Neural cell (in vitro differentiated cells): ENCODE measurements around the gene FAM3D. TPM values are rescaled to one million over a fixed set of nuclear protein-coding genes. Genes with fewer than 3 reads are reported as not detected.
"Not testable (repeated sequence)": the region's sequence is repeated elsewhere in the genome, so short reads cannot be mapped to it uniquely, and the experiment has no call there.

Source experiments
- H2AFZ ChIP-seq: fragments of 200-600, 300-800 bp; sonication (generic), shearing (Covaris generic); 2 replicates; pipeline ENCODE4 v1.6.0; 2014; ENCODE audit warnings: low read depth, mild to moderate bottlenecking, antibody characterized with exemption, low read length, moderate library complexity
- H3F3A ChIP-seq: fragments of 200-600 bp; shearing (Covaris generic); 2 replicates; pipeline ENCODE4 v1.6.1; 2016; ENCODE audit warnings: mild to moderate bottlenecking, moderate library complexity, mixed read lengths, antibody characterized with exemption, low read length; ENCODE audit not compliant: insufficient read depth, poor library complexity, severe bottlenecking
- H3K27ac ChIP-seq: fragments of 200-600, 300-800 bp; sonication (generic), shearing (Covaris generic); 2 replicates; pipeline ENCODE4 v1.5.1; 2014; ENCODE audit warnings: mild to moderate bottlenecking, low read length, moderate library complexity
- H3K27me3 ChIP-seq: fragments of 300-800, 200-600 bp; sonication (generic), shearing (Covaris generic); 2 replicates; pipeline ENCODE4 v1.6.0; 2014; ENCODE audit warnings: mild to moderate bottlenecking, low read depth, low read length, moderate library complexity; ENCODE audit not compliant: insufficient read depth
- H3K36me3 ChIP-seq: fragments of 300-800, 200-600 bp; sonication (generic), shearing (Covaris generic); 2 replicates; pipeline ENCODE4 v1.5.1; 2014; ENCODE audit warnings: mild to moderate bottlenecking, antibody characterized with exemption, low read length, moderate library complexity; ENCODE audit not compliant: insufficient read depth
- H3K4me2 ChIP-seq: fragments of 300-800, 200-600 bp; sonication (generic), shearing (Covaris generic); 2 replicates; pipeline ENCODE4 v1.6.0; 2014; ENCODE audit warnings: mild to moderate bottlenecking, low read length
- H3K4me3 ChIP-seq: fragments of 300-800, 200-600 bp; sonication (generic), shearing (Covaris generic); 2 replicates; pipeline ENCODE4 v1.5.1; 2014; ENCODE audit warnings: mild to moderate bottlenecking, low read length, moderate library complexity
- H3K79me2 ChIP-seq: fragments of 200-600 bp; shearing (Covaris generic); replicated peaks from 2 replicates; pipeline ENCODE4 v1.6.0; 2014; ENCODE audit warnings: mild to moderate bottlenecking, low read length, moderate library complexity; ENCODE audit not compliant: insufficient read depth
- H3K9ac ChIP-seq: fragments of 300-800, 200-600 bp; sonication (generic), shearing (Covaris generic); 2 replicates; pipeline ENCODE4 v1.6.1; 2016; ENCODE audit warnings: mild to moderate bottlenecking, low read length, mixed read lengths
- H3K9me2 ChIP-seq: fragments of 200-600 bp; shearing (Covaris generic); 2 replicates; pipeline ENCODE4 v1.6.1; 2016; ENCODE audit warnings: mild to moderate bottlenecking, low read length, mixed read lengths; ENCODE audit not compliant: insufficient read depth
- H3K9me3 ChIP-seq: fragments of 200-600, 300-800 bp; sonication (generic), shearing (Covaris generic); 2 replicates; pipeline ENCODE4 v1.6.1; 2016; ENCODE audit warnings: mild to moderate bottlenecking, mixed run types, low read length, moderate library complexity, mixed read lengths
- H4K20me1 ChIP-seq: fragments of 200-600 bp; shearing (Covaris generic); 2 replicates; pipeline ENCODE4 v1.6.1; 2016; ENCODE audit warnings: mild to moderate bottlenecking, mixed run types; ENCODE audit not compliant: insufficient read depth
- MXI1 ChIP-seq: fragments of 450-650 bp; conservative IDR thresholded peaks from 2 replicates; pipeline ENCODE4 v1.6.1; 2014; ENCODE audit warnings: antibody characterized with exemption, mild to moderate bottlenecking; ENCODE audit not compliant: poor library complexity, severe bottlenecking
- POLR2AphosphoS5 ChIP-seq: IDR thresholded peaks from 2 replicates; pipeline ENCODE4 v1.6.1; 2012
- TAF1 ChIP-seq: IDR thresholded peaks from 2 replicates; pipeline ENCODE4 v1.6.1; 2012; ENCODE audit warnings: low read depth
- polyA plus RNA-seq: library from polyadenylated mRNA; depleted of rRNA; stranded (reverse); fragments of >200 nt; gene quantifications from 2 replicates; pipeline ENCODE4 v1.2.3, GENCODE V29; 2014
- TF ChIP-seq, protein P1 (sequence below): IDR thresholded peaks from 2 replicates; pipeline ENCODE4 v1.6.1; 2012; ENCODE audit warnings: borderline replicate concordance

The FAM3D gene
- polyA plus RNA-seq, 1 donor from 2014 or later, result not detected

DNA sequence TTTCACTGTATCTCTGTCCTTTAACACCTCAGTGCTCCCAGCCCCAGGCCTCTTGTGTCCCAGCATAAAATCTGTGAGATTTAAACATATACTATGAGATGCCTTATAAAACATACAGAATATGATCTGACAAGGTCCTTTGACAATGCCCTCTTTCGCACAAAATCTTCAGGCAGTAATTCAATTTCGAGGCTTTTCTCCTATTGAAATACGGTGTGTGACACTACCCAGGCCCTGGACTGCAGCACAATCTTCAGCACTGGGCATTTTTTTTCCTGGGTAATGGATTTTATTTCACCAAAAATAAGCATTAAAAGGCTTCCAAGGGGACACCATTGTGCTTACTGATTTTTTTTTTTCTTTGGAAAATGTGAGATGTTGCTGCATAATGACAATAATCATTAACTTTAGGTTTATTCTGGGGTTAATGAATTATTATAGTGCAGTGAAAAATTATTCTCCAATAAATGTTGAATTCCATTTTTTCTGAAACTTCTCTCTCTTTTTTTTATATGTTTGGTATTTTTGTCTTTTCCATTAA lies 40.9 kb upstream of the FAM3D start:
- Histone ChIP-seq H3K79me2 (no peaks in the 10 kb centered on the region), H3K4me3 (no peak overlapping the region), H3K9me2 (no peaks in the 10 kb centered on the region), H4K20me1 (no peaks in the 10 kb centered on the region), H3K9me3 (no peaks in the 10 kb centered on the region), H3K36me3 (no peaks in the 10 kb centered on the region), H3K27ac (no peak overlapping the region), H3K9ac (no peak overlapping the region), H3K27me3 (no peaks in the 10 kb centered on the region), H3F3A (no peaks in the 10 kb centered on the region), H2AFZ (no peak overlapping the region), H3K4me2 (no peak overlapping the region)
- TF ChIP-seq, protein P1, sequence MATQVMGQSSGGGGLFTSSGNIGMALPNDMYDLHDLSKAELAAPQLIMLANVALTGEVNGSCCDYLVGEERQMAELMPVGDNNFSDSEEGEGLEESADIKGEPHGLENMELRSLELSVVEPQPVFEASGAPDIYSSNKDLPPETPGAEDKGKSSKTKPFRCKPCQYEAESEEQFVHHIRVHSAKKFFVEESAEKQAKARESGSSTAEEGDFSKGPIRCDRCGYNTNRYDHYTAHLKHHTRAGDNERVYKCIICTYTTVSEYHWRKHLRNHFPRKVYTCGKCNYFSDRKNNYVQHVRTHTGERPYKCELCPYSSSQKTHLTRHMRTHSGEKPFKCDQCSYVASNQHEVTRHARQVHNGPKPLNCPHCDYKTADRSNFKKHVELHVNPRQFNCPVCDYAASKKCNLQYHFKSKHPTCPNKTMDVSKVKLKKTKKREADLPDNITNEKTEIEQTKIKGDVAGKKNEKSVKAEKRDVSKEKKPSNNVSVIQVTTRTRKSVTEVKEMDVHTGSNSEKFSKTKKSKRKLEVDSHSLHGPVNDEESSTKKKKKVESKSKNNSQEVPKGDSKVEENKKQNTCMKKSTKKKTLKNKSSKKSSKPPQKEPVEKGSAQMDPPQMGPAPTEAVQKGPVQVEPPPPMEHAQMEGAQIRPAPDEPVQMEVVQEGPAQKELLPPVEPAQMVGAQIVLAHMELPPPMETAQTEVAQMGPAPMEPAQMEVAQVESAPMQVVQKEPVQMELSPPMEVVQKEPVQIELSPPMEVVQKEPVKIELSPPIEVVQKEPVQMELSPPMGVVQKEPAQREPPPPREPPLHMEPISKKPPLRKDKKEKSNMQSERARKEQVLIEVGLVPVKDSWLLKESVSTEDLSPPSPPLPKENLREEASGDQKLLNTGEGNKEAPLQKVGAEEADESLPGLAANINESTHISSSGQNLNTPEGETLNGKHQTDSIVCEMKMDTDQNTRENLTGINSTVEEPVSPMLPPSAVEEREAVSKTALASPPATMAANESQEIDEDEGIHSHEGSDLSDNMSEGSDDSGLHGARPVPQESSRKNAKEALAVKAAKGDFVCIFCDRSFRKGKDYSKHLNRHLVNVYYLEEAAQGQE, result no peak
- TF ChIP-seq POLR2AphosphoS5, result no peak

DNA sequence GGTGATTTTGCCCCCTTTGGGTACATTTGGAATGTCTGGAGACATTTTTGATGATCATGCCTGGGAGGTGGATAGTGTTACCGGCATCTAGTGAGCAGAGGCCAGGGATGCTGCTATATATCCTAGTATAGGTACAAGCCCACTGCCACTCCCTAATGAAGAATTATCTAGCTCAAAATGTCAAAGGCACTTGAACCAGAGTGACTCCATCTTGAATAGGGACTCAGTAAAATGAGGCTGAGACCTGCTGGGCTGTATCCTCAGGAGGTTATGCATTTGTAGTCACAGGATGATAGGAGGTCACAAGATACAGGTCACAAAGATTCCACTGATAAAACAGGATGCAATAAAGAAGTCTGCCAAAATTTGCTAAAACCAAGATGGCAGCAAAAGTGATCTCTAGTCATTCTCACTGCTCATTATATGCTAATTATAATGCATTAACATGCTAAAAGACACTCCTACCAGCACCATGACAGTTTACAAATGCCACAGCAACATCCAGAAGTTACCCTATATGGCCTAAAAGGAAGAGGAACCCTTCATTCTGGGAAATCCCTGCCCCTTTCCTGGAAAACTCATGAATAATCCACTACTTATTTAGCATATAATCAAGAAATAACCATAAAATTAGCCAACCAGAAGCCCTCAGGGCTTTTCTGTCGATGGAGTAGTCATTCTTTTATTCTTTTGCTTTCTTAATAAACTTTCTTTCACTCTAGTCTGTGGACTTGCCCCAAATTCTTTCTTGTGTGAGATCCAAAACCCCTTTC lies 40.0 kb upstream of the FAM3D start:
- H2AFZ ChIP-seq, result no peak overlapping the region
- H3K9me3 ChIP-seq, result no peaks in the 10 kb centered on the region
- H3K4me2 ChIP-seq, result no peak overlapping the region
- H3K79me2 ChIP-seq, result no peaks in the 10 kb centered on the region
- no peak overlapping the region for H3K9ac ChIP-seq
- H3K27ac ChIP-seq, result no peak overlapping the region
- no peak overlapping the region for H3K4me3 ChIP-seq
- no peaks in the 10 kb centered on the region for H3F3A ChIP-seq
- TF ChIP-seq TAF1 (no peak), POLR2AphosphoS5 (no peak)
- TF ChIP-seq, protein P1, result no peak
- H4K20me1 ChIP-seq, result no peaks in the 10 kb centered on the region
- no peaks in the 10 kb centered on the region for H3K36me3 ChIP-seq
- no peaks in the 10 kb centered on the region for H3K9me2 ChIP-seq
- no peaks in the 10 kb centered on the region for H3K27me3 ChIP-seq

- H3K9me3 ChIP-seq, result no peaks in the 10 kb centered on the region
- H2AFZ ChIP-seq, result no peak overlapping the region
- H3K4me3 ChIP-seq, result no peak overlapping the region
- no peak overlapping the region for H3K9ac ChIP-seq
- TF ChIP-seq MXI1, result no peak
- H3K4me2 ChIP-seq, result no peak overlapping the region
- H3K9me2 ChIP-seq, result no peaks in the 10 kb centered on the region
- H3K27me3 ChIP-seq, result no peaks in the 10 kb centered on the region
- H3K27ac ChIP-seq, result no peak overlapping the region
- H3F3A ChIP-seq, result no peaks in the 10 kb centered on the region
- no peaks in the 10 kb centered on the region for H4K20me1 ChIP-seq
- H3K79me2 ChIP-seq, result no peaks in the 10 kb centered on the region
- no peaks in the 10 kb centered on the region for H3K36me3 ChIP-seq
Measured at GRCh38 chr3:58704745-58705144, 38.2 kb upstream of the FAM3D start.

- H4K20me1 ChIP-seq, H3K9me2 ChIP-seq, H3K36me3 ChIP-seq, H3K4me2 ChIP-seq, H3F3A ChIP-seq, H3K9me3 ChIP-seq, H3K27ac ChIP-seq, H3K4me3 ChIP-seq, H3K27me3 ChIP-seq, H2AFZ ChIP-seq, H3K9ac ChIP-seq, H3K79me2 ChIP-seq: not testable (repeated sequence)
Measured at GRCh38 chr3:58704304-58704703, 37.7 kb upstream of the FAM3D start.
